Measurements from ENCODE around the gene PLA2G4C. TPM values are rescaled to one million over a fixed set of nuclear protein-coding genes. Genes with fewer than 3 reads are reported as not detected.
A peak's percentile ranks its signal among the peaks of the same experiment; 100 is the strongest.
"Not testable (repeated sequence)": the region's sequence is repeated elsewhere in the genome, so short reads cannot be mapped to it uniquely, and the experiment has no call there.

PLA2G4C gene
- total RNA-seq, 2 experiments from 2014 or later, result 10.8 to 11.5 TPM

DNA sequence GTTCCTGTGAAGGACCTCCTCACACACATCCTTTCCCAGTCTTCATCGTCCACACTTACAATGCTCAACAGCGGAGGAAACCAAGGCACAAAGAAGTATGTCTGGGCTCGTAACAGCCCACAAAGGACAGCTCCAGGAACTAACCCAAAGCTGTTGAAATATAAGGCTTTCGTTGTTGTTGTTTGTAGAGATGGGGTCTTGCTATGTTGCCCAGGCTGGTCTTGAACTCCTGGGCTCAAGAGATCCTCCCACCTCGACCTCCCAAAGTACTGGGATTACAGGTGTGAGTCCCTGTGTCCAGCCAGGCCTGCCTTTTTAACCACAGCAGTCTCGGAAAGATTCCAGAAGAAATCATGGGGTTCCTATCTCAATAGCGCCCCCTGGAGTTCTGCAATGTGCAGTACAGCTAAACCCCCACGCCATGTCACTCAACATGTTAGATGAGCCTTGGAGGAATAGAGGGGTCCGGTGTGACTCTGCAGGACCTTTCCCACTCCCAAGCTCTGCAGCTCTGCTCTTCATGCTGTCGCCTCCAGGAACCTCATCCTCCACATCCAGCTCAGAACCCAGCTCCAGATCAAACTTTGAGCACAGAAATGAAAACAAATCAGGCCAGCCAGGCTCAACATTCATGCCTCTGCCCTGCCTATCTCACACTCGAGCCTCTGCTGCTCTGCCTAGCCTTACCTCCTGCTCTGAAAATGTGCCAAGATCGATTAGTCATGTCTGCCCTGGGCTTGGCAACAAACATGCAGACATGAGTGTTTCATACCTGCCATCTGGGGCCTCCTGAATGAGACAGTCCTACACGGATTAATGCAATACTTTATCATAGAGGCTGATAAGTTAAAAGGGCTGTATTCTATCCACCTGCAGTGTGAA is 7.5 kb downstream of the PLA2G4C start:
- no peak overlapping the region for H3K4me3 Mint-ChIP-seq

GRCh38 chr19:48095612-48096175 is 14.9 kb downstream of the PLA2G4C start:
- H3K27me3 Mint-ChIP-seq, result no peaks in the 10 kb centered on the region
- H3K9me3 Mint-ChIP-seq, result peaks cover 8% of the 10 kb centered on the region
- no peak for DNase-seq
- peaks cover 21% of the 10 kb centered on the region for H3K36me3 Mint-ChIP-seq (ENCODE audit: low read depth)
- peaks cover 9% of the 10 kb centered on the region for H3K4me1 Mint-ChIP-seq
- no peak overlapping the region for H3K27ac Mint-ChIP-seq
- ChIA-PET POLR2A (no interaction called here), CTCF (interaction anchor here (0.7 to 1.6 kb wide), 2 partner anchors 11 to 15 kb away, joined by 3 read pairs; partner anchors contain the start of gene PLA2G4C)
- H3K4me3 Mint-ChIP-seq, result no peak overlapping the region

More for the DNA sequence above, 7.5 kb downstream of the PLA2G4C start:
- H3K36me3 Mint-ChIP-seq (ENCODE audit: low read depth), result no peaks in the 10 kb centered on the region
- no peaks in the 10 kb centered on the region for H3K9me3 Mint-ChIP-seq
- ChIA-PET POLR2A (no interaction called here), CTCF (interaction anchor here (0.6 to 2.4 kb wide), 8 partner anchors 9 to 140 kb away, joined by 3 to 14 read pairs (median 5); no protein-coding TSS in a partner anchor)
- peaks cover 7% of the 10 kb centered on the region for H3K4me1 Mint-ChIP-seq
- DNase-seq, result peak; percentile 45
- H3K27ac Mint-ChIP-seq, result no peak overlapping the region
- no peaks in the 10 kb centered on the region for H3K27me3 Mint-ChIP-seq

- peaks cover 9% of the 10 kb centered on the region for H3K4me1 Mint-ChIP-seq
- H3K9me3 Mint-ChIP-seq, result peaks cover 8% of the 10 kb centered on the region
- no peaks in the 10 kb centered on the region for H3K27me3 Mint-ChIP-seq
- peaks cover 21% of the 10 kb centered on the region for H3K36me3 Mint-ChIP-seq (ENCODE audit: low read depth)
- ChIA-PET CTCF (no interaction called here), POLR2A (no interaction called here)
- H3K4me3 Mint-ChIP-seq, result no peak overlapping the region
- H3K27ac Mint-ChIP-seq, result no peak overlapping the region
- no peak for DNase-seq
Observed at GRCh38 chr19:48094855-48095203, 15.8 kb downstream of the PLA2G4C start.

DNA sequence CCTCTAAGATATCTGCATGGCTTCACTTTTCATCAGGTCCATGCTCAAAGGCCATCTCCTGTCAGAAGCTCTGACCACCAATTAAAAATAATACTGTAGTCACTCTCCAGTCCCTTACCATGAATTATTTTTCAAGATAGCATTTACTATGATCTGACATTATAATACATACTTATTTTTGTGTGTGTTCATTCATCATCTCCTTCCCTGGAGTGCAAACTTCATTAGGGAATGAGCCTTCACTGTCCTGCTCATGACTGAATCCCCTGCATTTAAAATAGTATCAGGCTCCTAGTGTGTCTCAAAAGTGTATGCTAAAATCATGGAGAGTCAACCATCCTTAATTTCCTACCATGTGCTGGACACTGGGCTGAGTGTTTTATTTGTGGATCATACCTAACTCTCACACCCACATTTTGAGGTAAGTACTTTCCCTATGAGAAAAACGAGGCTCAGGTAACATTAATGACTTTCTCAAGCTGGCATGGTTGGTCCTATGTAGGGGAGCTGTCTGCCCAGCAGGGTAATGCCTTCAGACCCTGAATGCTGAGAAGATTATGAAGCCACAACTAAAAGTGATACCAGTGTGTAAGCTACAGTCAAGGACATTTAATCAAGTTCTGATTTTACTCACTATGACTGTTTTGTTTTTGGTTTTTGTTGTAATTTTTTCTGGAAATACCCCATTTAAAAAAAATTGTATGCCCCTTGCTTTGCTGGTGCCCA is 16.3 kb downstream of the PLA2G4C start:
- CTCF ChIA-PET, result no interaction called here
- H3K4me3 Mint-ChIP-seq, result no peak overlapping the region
- no peaks in the 10 kb centered on the region for H3K27me3 Mint-ChIP-seq
- peaks cover 21% of the 10 kb centered on the region for H3K36me3 Mint-ChIP-seq (ENCODE audit: low read depth)
- no peak for DNase-seq
- H3K9me3 Mint-ChIP-seq, result peaks cover 8% of the 10 kb centered on the region
- no peak overlapping the region for H3K27ac Mint-ChIP-seq
- peaks cover 9% of the 10 kb centered on the region for H3K4me1 Mint-ChIP-seq
- POLR2A ChIA-PET, result no interaction called here

GRCh38 chr19:48091111-48091718 is 19.4 kb downstream of the PLA2G4C start:
- H3K4me3 Mint-ChIP-seq, POLR2A ChIA-PET: not testable (repeated sequence)

GRCh38 chr19:48090281-48090802 is 20.3 kb downstream of the PLA2G4C start:
- Mint-ChIP-seq H3K4me1 (peaks cover 9% of the 10 kb centered on the region), H3K4me3 (no peak overlapping the region), H3K36me3 (ENCODE audit: low read depth) (peaks cover 18% of the 10 kb centered on the region), H3K27me3 (no peaks in the 10 kb centered on the region), H3K27ac (no peak overlapping the region), H3K9me3 (peaks cover 8% of the 10 kb centered on the region)
- CTCF ChIA-PET, result no interaction called here
- POLR2A ChIA-PET, result no interaction called here
- DNase-seq, result no peak

More at GRCh38 chr19:48091111-48091718, 19.4 kb downstream of the PLA2G4C start:
- CTCF ChIA-PET, H3K4me1 Mint-ChIP-seq, H3K27me3 Mint-ChIP-seq, DNase-seq, H3K27ac Mint-ChIP-seq, H3K9me3 Mint-ChIP-seq: not testable (repeated sequence)
- H3K36me3 Mint-ChIP-seq (ENCODE audit: low read depth), result peaks cover 21% of the 10 kb centered on the region

- H3K27me3 Mint-ChIP-seq; H3K9me3 Mint-ChIP-seq; POLR2A ChIA-PET; H3K27ac Mint-ChIP-seq; H3K36me3 Mint-ChIP-seq (ENCODE audit: low read depth); CTCF ChIA-PET; H3K4me3 Mint-ChIP-seq; DNase-seq; H3K4me1 Mint-ChIP-seq: not testable (repeated sequence)
Observed at GRCh38 chr19:48088991-48089390, 21.6 kb downstream of the PLA2G4C start.

DNA sequence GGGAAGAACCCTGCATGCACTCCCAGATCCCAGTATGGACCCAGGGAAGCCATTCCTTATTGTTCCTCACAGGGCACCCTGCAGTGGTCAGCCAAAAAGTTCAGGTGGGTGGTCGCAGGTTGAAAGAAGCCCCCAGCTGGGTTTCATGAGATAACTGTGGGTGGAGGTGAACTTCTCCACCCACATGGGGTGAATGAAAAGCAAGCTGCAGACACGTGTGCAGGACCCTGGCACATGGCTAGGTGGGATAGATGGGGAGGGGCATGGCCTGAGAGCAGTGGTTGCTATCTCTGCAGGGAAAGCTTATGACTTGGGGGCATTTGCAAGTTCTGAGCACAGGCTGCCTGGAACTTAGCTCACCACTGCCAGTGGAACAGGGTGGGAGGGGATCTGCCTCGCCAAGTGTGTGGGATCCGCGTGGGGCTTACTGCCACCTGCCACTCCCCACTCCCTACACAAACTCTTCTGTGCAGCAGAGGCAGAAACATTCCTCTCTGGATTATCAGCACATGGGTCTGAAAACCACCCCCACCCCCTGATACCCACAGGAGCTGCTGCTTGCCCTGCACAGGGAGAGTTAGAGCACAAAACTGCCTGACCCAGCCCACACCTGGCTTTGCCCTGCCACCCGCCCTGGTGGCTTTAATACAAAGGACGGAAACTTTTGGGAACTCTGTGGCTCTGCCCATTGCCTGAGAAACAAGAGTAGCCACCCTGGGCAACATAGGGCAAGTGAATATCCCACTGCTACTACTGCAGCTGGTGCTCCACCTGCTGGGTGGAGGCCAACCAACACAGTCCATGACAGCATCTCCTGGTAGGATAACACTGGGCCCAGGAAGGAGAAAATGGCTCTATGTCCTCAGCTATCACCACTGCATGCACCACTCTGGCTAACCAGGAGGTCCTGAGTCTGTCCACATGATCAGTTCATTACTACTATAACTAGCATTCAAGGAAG is 24.4 kb downstream of the PLA2G4C start:
- Mint-ChIP-seq H3K4me1 (no peaks in the 10 kb centered on the region), H3K9me3 (no peaks in the 10 kb centered on the region), H3K27me3 (no peaks in the 10 kb centered on the region), H3K36me3 (ENCODE audit: low read depth) (no peaks in the 10 kb centered on the region), H3K4me3 (no peak overlapping the region), H3K27ac (no peak overlapping the region)
- ChIA-PET POLR2A (no interaction called here), CTCF (no interaction called here)
- DNase-seq, result no peak

- Mint-ChIP-seq H3K36me3 (ENCODE audit: low read depth) (no peaks in the 10 kb centered on the region), H3K4me1 (no peaks in the 10 kb centered on the region), H3K27ac (no peak overlapping the region), H3K27me3 (no peaks in the 10 kb centered on the region), H3K4me3 (no peak overlapping the region), H3K9me3 (no peaks in the 10 kb centered on the region)
- CTCF ChIA-PET, result no interaction called here
- no peak for DNase-seq
- POLR2A ChIA-PET, result no interaction called here
Observed at GRCh38 chr19:48085076-48085475, 25.5 kb downstream of the PLA2G4C start.

DNA sequence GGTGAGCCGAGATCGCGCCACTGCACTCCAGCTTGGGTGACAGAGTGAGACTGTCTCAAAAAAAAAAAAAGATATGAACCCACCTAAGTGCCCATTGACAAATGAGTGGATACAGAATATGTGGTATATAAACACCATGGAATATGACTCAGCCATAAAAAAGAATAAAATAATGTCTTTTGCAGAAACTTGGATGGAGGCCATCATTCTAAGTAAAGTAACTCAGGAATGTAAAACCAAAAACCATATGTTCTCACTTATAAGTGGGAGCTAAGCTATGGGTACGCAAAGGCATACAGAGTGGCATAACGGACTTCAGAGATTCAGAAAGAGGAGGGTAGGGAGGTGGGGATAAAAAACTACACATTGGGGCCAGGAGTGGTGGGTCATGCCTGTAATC is 29.5 kb downstream of the PLA2G4C start:
- Mint-ChIP-seq H3K27me3 (no peaks in the 10 kb centered on the region), H3K4me3 (no peak overlapping the region), H3K9me3 (no peaks in the 10 kb centered on the region), H3K36me3 (ENCODE audit: low read depth) (no peaks in the 10 kb centered on the region), H3K27ac (no peak overlapping the region), H3K4me1 (no peaks in the 10 kb centered on the region)
- ChIA-PET CTCF (no interaction called here), POLR2A (no interaction called here)
- DNase-seq, result no peak

DNA sequence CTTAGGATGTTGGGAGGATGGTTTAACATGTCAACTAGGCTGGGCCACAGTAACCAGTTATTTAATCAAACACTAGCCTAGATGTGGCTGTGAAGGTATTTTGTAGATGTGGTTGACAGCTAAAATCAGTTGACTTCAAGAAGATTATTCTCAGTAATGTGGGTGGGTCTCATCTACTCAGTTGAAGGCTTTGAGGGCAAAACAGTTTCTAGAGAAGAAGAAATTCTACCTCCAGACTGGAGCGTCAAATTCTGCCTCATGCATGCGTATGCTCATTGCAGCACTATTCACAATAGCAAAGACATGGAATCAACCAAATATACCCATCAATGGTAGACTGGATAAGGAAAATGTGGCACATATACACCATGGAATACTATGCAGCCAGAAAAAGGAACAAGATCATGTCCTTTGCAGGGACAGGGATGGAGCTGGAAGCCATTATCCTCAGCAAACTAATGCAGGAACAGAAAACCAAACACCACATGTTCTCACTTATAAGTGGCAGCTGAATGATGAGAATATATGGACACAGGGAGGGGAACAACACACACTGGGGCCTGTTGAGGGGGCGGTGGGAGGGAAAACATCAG is 40.3 kb downstream of the PLA2G4C start:
- H3K36me3 Mint-ChIP-seq (ENCODE audit: low read depth); H3K4me1 Mint-ChIP-seq; H3K4me3 Mint-ChIP-seq; H3K9me3 Mint-ChIP-seq; POLR2A ChIA-PET; CTCF ChIA-PET; H3K27me3 Mint-ChIP-seq; DNase-seq; H3K27ac Mint-ChIP-seq: not testable (repeated sequence)

GRCh38 chr19:48069435-48069834 is 41.2 kb downstream of the PLA2G4C start:
- no peak for DNase-seq
- ChIA-PET POLR2A (no interaction called here), CTCF (no interaction called here)
- H3K27me3 Mint-ChIP-seq, result no peaks in the 10 kb centered on the region
- no peaks in the 10 kb centered on the region for H3K36me3 Mint-ChIP-seq (ENCODE audit: low read depth)
- H3K4me3 Mint-ChIP-seq, result no peak overlapping the region
- no peaks in the 10 kb centered on the region for H3K4me1 Mint-ChIP-seq
- no peak overlapping the region for H3K27ac Mint-ChIP-seq
- H3K9me3 Mint-ChIP-seq, result peaks cover 2% of the 10 kb centered on the region

Measured in activated CD4-positive, alpha-beta memory T cell treated with anti-CD3 and anti-CD28 coated beads, Interleukin-2, amount 10 ng/mL, durations not matched to agents 7 days and 5 days (primary cell).